ENCODE measurements around the gene TP53I11.

The TP53I11 gene

GRCh38 chr11:44979543-44980399, 29.1 kb upstream of the TP53I11 start:
- in situ Hi-C loops (cut with MboI; ENCODE audit: low sequenced_read_pairs), result no loop called here

- in situ Hi-C loops (cut with MboI; ENCODE audit: low sequenced_read_pairs), result no loop called here
Observed at GRCh38 chr11:44978961-44979331, 28.3 kb upstream of the TP53I11 start.

- in situ Hi-C loops (cut with MboI; ENCODE audit: low sequenced_read_pairs), result no loop called here
Observed at GRCh38 chr11:44978274-44978960, 27.7 kb upstream of the TP53I11 start.

- in situ Hi-C loops (cut with MboI; ENCODE audit: low sequenced_read_pairs), result no loop called here
Observed at GRCh38 chr11:44977493-44977984, 26.9 kb upstream of the TP53I11 start.

GRCh38 chr11:44976576-44976975, 25.9 kb upstream of the TP53I11 start:
- in situ Hi-C loops (cut with MboI; ENCODE audit: low sequenced_read_pairs), result no loop called here

- in situ Hi-C loops (cut with MboI; ENCODE audit: low sequenced_read_pairs), result no loop called here
Observed at GRCh38 chr11:44974402-44975000, 23.8 kb upstream of the TP53I11 start.

GRCh38 chr11:44973632-44974401, 23.1 kb upstream of the TP53I11 start:
- in situ Hi-C loops (cut with MboI; ENCODE audit: low sequenced_read_pairs), result no loop called here

GRCh38 chr11:44972746-44973435, 22.2 kb upstream of the TP53I11 start:
- in situ Hi-C loops (cut with MboI; ENCODE audit: low sequenced_read_pairs), result no loop called here

GRCh38 chr11:44971185-44971584, 20.5 kb upstream of the TP53I11 start:
- in situ Hi-C loops (cut with MboI; ENCODE audit: low sequenced_read_pairs), result no loop called here

- in situ Hi-C loops (cut with MboI; ENCODE audit: low sequenced_read_pairs), result no loop called here
Observed at GRCh38 chr11:44970293-44970692, 19.6 kb upstream of the TP53I11 start.

GRCh38 chr11:44969651-44970252, 19.1 kb upstream of the TP53I11 start:
- in situ Hi-C loops (cut with MboI; ENCODE audit: low sequenced_read_pairs), result no loop called here

GRCh38 chr11:44968510-44968909, 17.8 kb upstream of the TP53I11 start:
- in situ Hi-C loops (cut with MboI; ENCODE audit: low sequenced_read_pairs), result no loop called here

- in situ Hi-C loops (cut with MboI; ENCODE audit: low sequenced_read_pairs), result no loop called here
Observed at GRCh38 chr11:44967930-44968496, 17.3 kb upstream of the TP53I11 start.

- in situ Hi-C loops (cut with MboI; ENCODE audit: low sequenced_read_pairs), result no loop called here
Observed at GRCh38 chr11:44966694-44967093, 16.0 kb upstream of the TP53I11 start.

- in situ Hi-C loops (cut with MboI; ENCODE audit: low sequenced_read_pairs), result no loop called here
Observed at GRCh38 chr11:44964526-44965209, 14.0 kb upstream of the TP53I11 start.

- in situ Hi-C loops (cut with MboI; ENCODE audit: low sequenced_read_pairs), result no loop called here
Observed at GRCh38 chr11:44963948-44964347, 13.3 kb upstream of the TP53I11 start.

- in situ Hi-C loops (cut with MboI; ENCODE audit: low sequenced_read_pairs), result no loop called here
Observed at GRCh38 chr11:44963136-44963535, 12.5 kb upstream of the TP53I11 start.

GRCh38 chr11:44962464-44962863, 11.8 kb upstream of the TP53I11 start:
- in situ Hi-C loops (cut with MboI; ENCODE audit: low sequenced_read_pairs), result no loop called here

GRCh38 chr11:44960200-44960845, 9.6 kb upstream of the TP53I11 start:
- in situ Hi-C loops (cut with MboI; ENCODE audit: low sequenced_read_pairs), result no loop called here

Measured in HL-60/S4 treated with retinoic acid at 250 ng/mL for 4 days and 3 days (cell line).